B cell (primary cell): ENCODE data around the gene AGBL4.
"Not testable (repeated sequence)": the region's sequence is repeated elsewhere in the genome, so short reads cannot be mapped to it uniquely, and the experiment has no call there.

Source experiments
- CTCF ChIP-seq: fragments of 200-600 bp; IDR thresholded peaks from one replicate; pipeline ENCODE4 v1.8.0; 2022; ENCODE audit warnings: antibody characterized with exemption, mild to moderate bottlenecking
- EZH2 ChIP-seq: IDR thresholded peaks from 2 replicates; pipeline ENCODE4 v1.6.1; 2012; ENCODE audit warnings: borderline replicate concordance, low read depth, mild to moderate bottlenecking, moderate library complexity, low read length; ENCODE audit not compliant: insufficient read depth, poor library complexity, severe bottlenecking

DNA sequence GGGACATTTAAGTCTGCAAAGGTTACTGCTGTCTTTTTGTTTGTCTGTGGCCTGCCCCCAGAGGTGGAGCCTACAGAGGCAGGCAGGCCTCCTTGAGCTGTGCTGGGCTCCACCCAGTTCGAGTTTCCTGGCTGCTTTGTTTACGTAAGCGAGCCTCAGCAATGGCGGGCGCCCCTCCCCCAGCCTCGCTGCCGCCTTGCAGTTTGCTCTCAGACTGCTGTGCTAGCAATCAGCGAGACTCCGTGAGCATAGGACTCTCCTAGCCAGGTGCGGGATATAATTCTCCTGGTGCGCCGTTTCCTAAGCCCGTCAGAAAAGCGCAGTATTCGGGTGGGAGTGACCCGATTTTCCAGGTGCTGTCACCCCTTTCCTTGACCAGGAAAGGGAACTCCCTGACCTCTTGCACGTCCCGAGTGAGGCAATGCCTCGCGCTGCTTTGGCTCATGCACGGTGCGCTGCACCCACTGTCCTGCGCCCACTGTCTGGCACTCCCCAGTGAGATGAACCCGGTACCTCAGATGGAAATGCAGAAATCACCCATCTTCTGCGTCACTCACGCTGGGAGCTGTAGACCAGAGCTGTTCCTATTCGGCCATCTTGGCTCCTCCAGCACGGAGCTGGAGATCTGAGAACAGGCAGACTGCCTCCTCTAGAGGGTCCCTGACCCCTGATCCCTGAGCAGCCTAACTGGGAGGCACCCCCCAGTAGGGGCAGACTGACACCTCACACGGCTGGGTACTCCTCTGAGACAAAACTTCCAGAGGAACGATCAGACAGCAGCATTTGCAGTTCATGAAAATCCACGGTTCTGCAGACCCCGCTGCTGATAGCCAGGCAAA lies 766.3 kb downstream of the AGBL4 start:
- TF ChIP-seq CTCF, EZH2: not testable (repeated sequence)
